CD8-positive, alpha-beta memory T cell (primary cell): ENCODE data around the gene TMEM250. TPM values are rescaled to one million over a fixed set of nuclear protein-coding genes. Genes with fewer than 3 reads are reported as not detected.

Experiments
- CTCF ChIA-PET: fragments of 350-600 bp; sonication (Branson Sonifier 250); formaldehyde crosslinking; loops from one replicate; lab custom pipeline; 2021; ENCODE audit warnings: antibody characterized with exemption; lab: Charles Lee
- POLR2A ChIA-PET: fragments of 350-600 bp; sonication (Branson Sonifier 250); formaldehyde crosslinking; loops from one replicate; lab custom pipeline; 2021; ENCODE audit warnings: antibody characterized with exemption; lab: Charles Lee
- DNase-seq, 5 donors: peaks; one replicate each; pipeline versions ENCODE4 v3.0.0 to v3.0.0-alpha.2; 2020 to 2022; ENCODE audit warnings: mixed read lengths in 1 of 5
- H3K27ac ChIP-seq: one replicate; pipeline ENCODE4 v1.7.0; 2013; ENCODE audit warnings: low read depth, mild to moderate bottlenecking, low read length, moderate library complexity
- H3K27me3 ChIP-seq: 2 replicates; pipeline ENCODE4 v1.7.0; 2013; ENCODE audit warnings: low read length, mild to moderate bottlenecking; ENCODE audit not compliant: insufficient read depth, poor library complexity, severe bottlenecking
- H3K36me3 ChIP-seq: 2 replicates; pipeline ENCODE4 v1.7.0; 2013; ENCODE audit warnings: mild to moderate bottlenecking, low read length, moderate library complexity; ENCODE audit not compliant: insufficient read depth
- H3K4me1 ChIP-seq: 2 replicates; pipeline ENCODE4 v1.7.0; 2013; ENCODE audit warnings: mild to moderate bottlenecking, low read length, moderate library complexity; ENCODE audit not compliant: insufficient read depth
- H3K4me3 ChIP-seq: 2 replicates; pipeline ENCODE4 v1.7.0; 2013; ENCODE audit warnings: mild to moderate bottlenecking, low read length
- H3K9me3 ChIP-seq: 2 replicates; pipeline ENCODE4 v1.7.0; 2013; ENCODE audit warnings: mild to moderate bottlenecking, low read length
- H3K27ac Mint-ChIP-seq, 8 donors: one replicate each; pipeline ENCODE4 v1.8.0; 2020 to 2021; ENCODE audit warnings: mixed read lengths in 8 of 8, mild to moderate bottlenecking in 6 of 8, inconsistent platforms in 3 of 8, moderate library complexity in 3 of 8
- H3K27me3 Mint-ChIP-seq, 2 donors: one replicate each; pipeline ENCODE4 v1.8.0; 2020 to 2021; ENCODE audit warnings: mixed read lengths in 2 of 2, mild to moderate bottlenecking in 1 of 2, moderate library complexity in 1 of 2
- H3K36me3 Mint-ChIP-seq, 3 donors: one replicate each; pipeline ENCODE4 v1.8.0; 2020 to 2021; ENCODE audit warnings: mixed read lengths in 3 of 3, inconsistent platforms in 1 of 3, mild to moderate bottlenecking in 1 of 3
- H3K4me1 Mint-ChIP-seq, 3 donors: one replicate each; pipeline ENCODE4 v1.8.0; 2020 to 2021; ENCODE audit warnings: mixed read lengths in 3 of 3, inconsistent platforms in 1 of 3, mild to moderate bottlenecking in 1 of 3
- H3K4me3 Mint-ChIP-seq, 7 donors: one replicate each; pipeline ENCODE4 v1.8.0; 2020 to 2021; ENCODE audit warnings: mixed read lengths in 7 of 7, mild to moderate bottlenecking in 6 of 7, moderate library complexity in 4 of 7, inconsistent platforms in 2 of 7
- H3K9me3 Mint-ChIP-seq, 5 donors: one replicate each; pipeline ENCODE4 v1.8.0; 2020 to 2022; ENCODE audit warnings: mixed read lengths in 5 of 5, mild to moderate bottlenecking in 3 of 5, moderate library complexity in 2 of 5, inconsistent platforms in 1 of 5
- polyA plus RNA-seq: library from polyadenylated mRNA; unstranded; fragments of 300-500 nt; fragmentation: Illumina TruSeq; gene quantifications from one replicate; pipeline ENCODE4 v1.2.3, GENCODE V29; 2021
- total RNA-seq, 2 experiments: library from RNA; stranded (reverse); gene quantifications; one replicate each; pipeline ENCODE4 v1.2.3, GENCODE V29; 2021

The TMEM250 gene
- total and polyA plus RNA-seq, 3 experiments from 2014 or later = 46.4 to 74.9 (median 50.2) TPM

- peaks cover 0 to 3% (median 0%) of the 10 kb centered on the region in 3 donors for H3K36me3 Mint-ChIP-seq
- CTCF ChIA-PET = no interaction called here
Measured at GRCh38 chr9:136131629-136132511, 13.2 kb upstream of the TMEM250 start.

GRCh38 chr9:136129176-136129575, 10.5 kb upstream of the TMEM250 start:
- H3K4me1 Mint-ChIP-seq = peaks cover 0 to 11% (median 2%) of the 10 kb centered on the region in 3 donors
- peaks cover 11 to 44% of the 10 kb centered on the region in 2 donors for H3K27me3 Mint-ChIP-seq
- Histone ChIP-seq H3K36me3 (no peaks in the 10 kb centered on the region), H3K27ac (no peak overlapping the region), H3K4me3 (no peak overlapping the region), H3K4me1 (no peaks in the 10 kb centered on the region), H3K9me3 (no peaks in the 10 kb centered on the region), H3K27me3 (peaks cover 6% of the 10 kb centered on the region)
- no peaks in the 10 kb centered on the region for H3K9me3 Mint-ChIP-seq
- no peak for DNase-seq
- H3K4me3 Mint-ChIP-seq = no peak overlapping the region
- peaks cover 0 to under 1% (median 0%) of the 10 kb centered on the region in 3 donors for H3K36me3 Mint-ChIP-seq
- ChIA-PET POLR2A (no interaction called here), CTCF (interaction anchor here (1.2 kb wide), 1 partner anchor 39 kb away, joined by 3 read pairs; no protein-coding TSS in a partner anchor)
- H3K27ac Mint-ChIP-seq = no peak overlapping the region

More at GRCh38 chr9:136131629-136132511, 13.2 kb upstream of the TMEM250 start:
- POLR2A ChIA-PET = no interaction called here
- peaks cover 26 to 43% of the 10 kb centered on the region in 2 donors for H3K27me3 Mint-ChIP-seq
- Histone ChIP-seq H3K4me1 (no peaks in the 10 kb centered on the region), H3K36me3 (no peaks in the 10 kb centered on the region), H3K9me3 (no peaks in the 10 kb centered on the region), H3K27ac (no peak overlapping the region), H3K4me3 (no peak overlapping the region), H3K27me3 (peaks cover 7% of the 10 kb centered on the region)
- no peak overlapping the region for H3K27ac Mint-ChIP-seq
- peak overlapping the region in 3 of 7 donors; percentile 32 to 58 (median 49) for H3K4me3 Mint-ChIP-seq
- H3K9me3 Mint-ChIP-seq = no peaks in the 10 kb centered on the region
- DNase-seq = no peak
- H3K4me1 Mint-ChIP-seq = peaks cover 0 to 13% (median 4%) of the 10 kb centered on the region in 3 donors

GRCh38 chr9:136128436-136128835, 9.8 kb upstream of the TMEM250 start:
- Mint-ChIP-seq H3K9me3 (no peaks in the 10 kb centered on the region), H3K36me3 (no peaks in the 10 kb centered on the region), H3K4me3 (no peak overlapping the region), H3K4me1 (peaks cover 0 to 3% (median 0%) of the 10 kb centered on the region in 3 donors), H3K27me3 (peaks cover 8 to 38% of the 10 kb centered on the region in 2 donors), H3K27ac (no peak overlapping the region)
- ChIA-PET POLR2A (no interaction called here), CTCF (interaction anchor here (0.5 to 1.2 kb wide), 3 partner anchors 11 to 160 kb away, joined by 3 read pairs; no protein-coding TSS in a partner anchor)
- no peaks in the 10 kb centered on the region for H3K36me3 ChIP-seq
- no peak overlapping the region for H3K4me3 ChIP-seq
- H3K27me3 ChIP-seq = peaks cover 3% of the 10 kb centered on the region
- DNase-seq = no peak
- no peaks in the 10 kb centered on the region for H3K4me1 ChIP-seq
- no peak overlapping the region for H3K27ac ChIP-seq
- no peaks in the 10 kb centered on the region for H3K9me3 ChIP-seq

DNA sequence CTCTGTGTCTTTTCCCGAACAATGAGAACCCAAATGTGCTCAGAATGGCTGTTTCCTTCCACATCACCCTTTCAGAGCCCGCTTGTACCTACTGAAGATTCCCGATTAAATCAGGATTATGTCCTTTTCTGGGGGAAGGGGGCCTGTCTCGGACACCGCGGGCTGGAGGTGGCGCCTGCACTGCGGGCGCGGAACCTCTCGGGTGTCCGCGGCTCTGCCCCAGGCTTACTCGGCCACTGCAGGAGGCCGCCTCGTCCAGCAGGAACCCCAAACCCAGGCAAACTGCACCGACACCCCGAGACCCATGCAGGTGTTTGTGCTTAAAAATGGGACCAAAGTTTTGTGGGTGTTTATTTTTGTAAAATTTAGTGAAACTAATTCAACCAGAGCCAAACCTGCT, 8.6 kb upstream of the TMEM250 start:
- Histone ChIP-seq H3K27ac (no peak overlapping the region), H3K9me3 (no peaks in the 10 kb centered on the region), H3K4me1 (no peaks in the 10 kb centered on the region), H3K36me3 (no peaks in the 10 kb centered on the region), H3K4me3 (no peak overlapping the region), H3K27me3 (peaks cover 3% of the 10 kb centered on the region)
- Mint-ChIP-seq H3K27ac (no peak overlapping the region), H3K36me3 (no peaks in the 10 kb centered on the region), H3K27me3 (peaks cover 7 to 38% of the 10 kb centered on the region in 2 donors), H3K4me1 (peaks cover 0 to 6% (median 0%) of the 10 kb centered on the region in 3 donors), H3K4me3 (no peak overlapping the region), H3K9me3 (no peaks in the 10 kb centered on the region)
- CTCF ChIA-PET = no interaction called here
- POLR2A ChIA-PET = interaction anchor here (0.6 kb wide), 1 partner anchor 37 kb away, joined by 4 read pairs; no protein-coding TSS in a partner anchor
- no peak for DNase-seq

- Mint-ChIP-seq H3K36me3 (no peaks in the 10 kb centered on the region), H3K4me3 (no peak overlapping the region), H3K4me1 (peaks cover 0 to 5% (median 0%) of the 10 kb centered on the region in 3 donors), H3K27me3 (peaks cover 3 to 28% of the 10 kb centered on the region in 2 donors), H3K9me3 (no peaks in the 10 kb centered on the region), H3K27ac (no peak overlapping the region)
- H3K4me3 ChIP-seq = no peak overlapping the region
- ChIA-PET POLR2A (no interaction called here), CTCF (interaction anchor here (0.5 to 7.8 kb wide), 2 partner anchors 99 to 157 kb away, joined by 3 to 86 read pairs; no protein-coding TSS in a partner anchor)
- H3K27ac ChIP-seq = no peak overlapping the region
- no peaks in the 10 kb centered on the region for H3K36me3 ChIP-seq
- no peaks in the 10 kb centered on the region for H3K4me1 ChIP-seq
- DNase-seq = no peak
- H3K9me3 ChIP-seq = no peaks in the 10 kb centered on the region
- H3K27me3 ChIP-seq = no peaks in the 10 kb centered on the region
Measured at GRCh38 chr9:136124976-136125692, 6.5 kb upstream of the TMEM250 start.

DNA sequence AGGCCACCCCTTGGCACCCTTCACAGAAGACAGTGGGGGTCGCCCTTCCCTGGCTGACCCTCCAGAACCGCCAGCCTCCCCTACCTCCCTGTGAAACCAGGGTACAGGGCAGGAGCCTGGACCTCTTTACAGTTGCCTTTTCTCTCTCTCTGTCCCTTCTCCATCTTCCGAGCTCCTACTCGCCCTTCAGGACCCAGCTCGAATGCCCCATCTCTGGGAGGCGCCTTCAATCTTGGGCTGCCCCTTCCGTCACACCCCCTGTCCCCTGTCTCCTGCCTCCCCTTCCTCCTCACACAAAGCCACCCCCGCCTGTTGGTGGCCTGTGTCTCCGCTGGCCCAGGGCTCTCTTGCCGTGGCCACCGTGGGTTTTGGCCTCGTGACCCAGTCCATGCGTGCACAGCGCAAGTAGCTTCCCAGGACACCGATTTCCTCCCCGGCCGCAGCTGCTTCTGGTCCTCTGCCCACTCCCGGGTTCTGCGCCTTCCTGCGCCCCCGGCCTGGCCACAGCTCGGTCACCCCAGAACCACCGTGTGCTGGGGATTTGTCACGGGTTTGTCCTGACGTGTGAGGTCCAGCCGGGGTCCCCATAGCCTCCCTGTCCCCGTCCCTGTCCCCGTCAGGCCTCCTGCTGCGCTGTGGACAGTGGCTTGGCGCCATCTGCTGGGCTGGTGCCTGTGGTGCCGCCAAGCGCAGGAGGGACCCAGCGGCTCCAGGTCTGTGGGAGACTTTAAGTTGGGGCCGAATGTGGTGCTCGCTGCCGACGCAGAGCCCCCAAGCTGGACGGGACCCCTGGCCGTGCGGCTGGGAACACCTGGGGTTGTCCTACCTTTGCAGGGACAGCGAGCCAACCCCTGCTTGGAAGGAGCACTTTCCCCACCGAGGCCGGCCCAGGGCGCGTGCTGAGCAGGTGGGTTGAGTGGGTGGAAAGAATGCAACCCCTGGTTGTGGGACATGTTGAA, 4.0 kb upstream of the TMEM250 start:
- no peaks in the 10 kb centered on the region for H3K9me3 ChIP-seq
- H3K36me3 Mint-ChIP-seq = peaks cover 0 to 2% (median 0%) of the 10 kb centered on the region in 3 donors
- peaks cover 9% of the 10 kb centered on the region for H3K4me1 ChIP-seq
- no peaks in the 10 kb centered on the region for H3K27me3 ChIP-seq
- H3K36me3 ChIP-seq = no peaks in the 10 kb centered on the region
- peak; percentile 61 to 81 (median 68) for DNase-seq
- H3K4me1 Mint-ChIP-seq = peaks cover 0 to 13% (median under 1%) of the 10 kb centered on the region in 3 donors
- POLR2A ChIA-PET = no interaction called here
- no peak overlapping the region for H3K27ac ChIP-seq
- peak overlapping the region in 2 of 7 donors; percentile 32 to 50 for H3K4me3 Mint-ChIP-seq
- peaks cover 0 to 14% of the 10 kb centered on the region in 2 donors for H3K27me3 Mint-ChIP-seq
- CTCF ChIA-PET = interaction anchor here (0.6 to 7.8 kb wide), 14 partner anchors 9 to 263 kb away, joined by 3 to 86 read pairs (median 6); partner anchors contain the start of gene UBAC1
- no peak overlapping the region for H3K4me3 ChIP-seq
- H3K9me3 Mint-ChIP-seq = no peaks in the 10 kb centered on the region
- peak overlapping the region in 1 of 8 donors; percentile 33 for H3K27ac Mint-ChIP-seq

GRCh38 chr9:136121801-136122200, 3.1 kb upstream of the TMEM250 start:
- H3K4me3 Mint-ChIP-seq = peak overlapping the region in 2 of 7 donors; percentile 48 to 66
- H3K27ac Mint-ChIP-seq = peak overlapping the region in 2 of 8 donors; percentile 33 to 84
- peaks cover 0 to 2% (median 0%) of the 10 kb centered on the region in 3 donors for H3K36me3 Mint-ChIP-seq
- Histone ChIP-seq H3K4me1 (peaks cover 16% of the 10 kb centered on the region), H3K9me3 (no peaks in the 10 kb centered on the region), H3K36me3 (no peaks in the 10 kb centered on the region), H3K27me3 (no peaks in the 10 kb centered on the region), H3K27ac (no peak overlapping the region), H3K4me3 (no peak overlapping the region)
- H3K4me1 Mint-ChIP-seq = peaks cover 0 to 20% (median 2%) of the 10 kb centered on the region in 3 donors
- peaks cover 0 to 10% of the 10 kb centered on the region in 2 donors for H3K27me3 Mint-ChIP-seq
- H3K9me3 Mint-ChIP-seq = no peaks in the 10 kb centered on the region
- DNase-seq = no peak
- ChIA-PET CTCF (interaction anchor here (1.0 to 7.8 kb wide), 9 partner anchors 12 to 258 kb away, joined by 4 to 86 read pairs (median 7); partner anchors contain the start of gene UBAC1), POLR2A (interaction anchor here (0.6 to 1.4 kb wide), 2 partner anchors 27 to 154 kb away, joined by 3 to 6 read pairs; partner anchors contain the start of gene NACC2)
